Uterus (tissue), 2 donors: ENCODE measurements around the gene DGAT2.

Experiments
- CTCF ChIP-seq, 4 experiments: fragments of 200-600 bp in 2 of 4; fragments of 450-650 bp in 2 of 4; sonication (generic) in 2 of 4; IDR thresholded peaks; one replicate each; pipeline ENCODE4 v1.5.1; 2016 to 2019; ENCODE audit warnings: antibody characterized with exemption in 4 of 4, mild to moderate bottlenecking in 2 of 4, moderate library complexity in 1 of 4
- POLR2A ChIP-seq, 2 donors: fragments of 450-650 bp; IDR thresholded peaks; one replicate each; pipeline ENCODE4 v1.6.1; 2016; ENCODE audit warnings: antibody characterized with exemption in 2 of 2, mild to moderate bottlenecking in 1 of 2, moderate library complexity in 1 of 2

- TF ChIP-seq CTCF (IDR thresholded peaks at IDR 0.05) = no peak
- no peak for TF ChIP-seq POLR2A (IDR thresholded peaks at IDR 0.05)
These were observed 20.9 kb downstream of the DGAT2 start for GRCh38 chr11:75789521-75789920.
